NCI-H187 (cell line): ENCODE data around the gene AGBL5.

ENCODE experiments used
- DNase-seq, 2 experiments: peaks; one replicate each; lab custom pipeline; 2025; lab: John Stamatoyannopoulos, UW

The AGBL5 gene

GRCh38 chr2:27077231-27077630 lies 25.8 kb downstream of the AGBL5 start:
- DNase-seq, result no peak

GRCh38 chr2:27078267-27079194 lies 27.1 kb downstream of the AGBL5 start, which contains the start of gene EMILIN1:
Gene EMILIN1 (plus strand): TSS chr2:27078615. CDS start chr2:27079066, 451 bp downstream.
- no peak for DNase-seq

- no peak for DNase-seq
These were observed 28.0 kb downstream of the AGBL5 start for GRCh38 chr2:27079233-27080139.

- no peak for DNase-seq
These were observed 28.6 kb downstream of the AGBL5 start for GRCh38 chr2:27080140-27080469.

- no peak for DNase-seq
These were observed 29.1 kb downstream of the AGBL5 start for GRCh38 chr2:27080603-27080936.

GRCh38 chr2:27081984-27082772 lies 30.7 kb downstream of the AGBL5 start:
- no peak for DNase-seq

- DNase-seq, result no peak
These were observed 31.4 kb downstream of the AGBL5 start for GRCh38 chr2:27082773-27083409.

GRCh38 chr2:27083410-27084296 lies 32.2 kb downstream of the AGBL5 start:
- no peak for DNase-seq

GRCh38 chr2:27084297-27085061 lies 33.0 kb downstream of the AGBL5 start:
- no peak for DNase-seq

GRCh38 chr2:27085062-27085672 lies 33.7 kb downstream of the AGBL5 start:
- DNase-seq, result no peak

GRCh38 chr2:27085673-27086089 lies 34.2 kb downstream of the AGBL5 start:
- DNase-seq, result no peak

GRCh38 chr2:27086090-27086723 lies 34.7 kb downstream of the AGBL5 start:
- DNase-seq, result peak; percentile 87 to 97

GRCh38 chr2:27086724-27087593 lies 35.5 kb downstream of the AGBL5 start, which contains the start of gene KHK:
Gene KHK (plus strand): TSS chr2:27086772. CDS start chr2:27087260, 488 bp downstream.
- DNase-seq, result peak; percentile 70 to 87

GRCh38 chr2:27087823-27088410 lies 36.4 kb downstream of the AGBL5 start:
- no peak for DNase-seq

- DNase-seq, result no peak
These were observed 37.2 kb downstream of the AGBL5 start for GRCh38 chr2:27088634-27089033.

- DNase-seq, result no peak
These were observed 37.9 kb downstream of the AGBL5 start for GRCh38 chr2:27089111-27089954.
